A172 (cell line): ENCODE measurements around the gene LGMN. TPM values are rescaled to one million over a fixed set of nuclear protein-coding genes. Genes with fewer than 3 reads are reported as not detected.

Experiments used
- DNase-seq: peaks from one replicate; pipeline ENCODE4 v3.0.0-alpha.2; 2015; ENCODE audit warnings: low spot score
- total RNA-seq: library from RNA; depleted of rRNA; stranded (reverse); fragments of >200 nt; shearing (Covaris generic); gene quantifications from 2 replicates; pipeline ENCODE4 v1.2.3, GENCODE V29; 2014

Gene LGMN
- total RNA-seq, 1 experiment from 2014 or later = 13.0 TPM

DNA sequence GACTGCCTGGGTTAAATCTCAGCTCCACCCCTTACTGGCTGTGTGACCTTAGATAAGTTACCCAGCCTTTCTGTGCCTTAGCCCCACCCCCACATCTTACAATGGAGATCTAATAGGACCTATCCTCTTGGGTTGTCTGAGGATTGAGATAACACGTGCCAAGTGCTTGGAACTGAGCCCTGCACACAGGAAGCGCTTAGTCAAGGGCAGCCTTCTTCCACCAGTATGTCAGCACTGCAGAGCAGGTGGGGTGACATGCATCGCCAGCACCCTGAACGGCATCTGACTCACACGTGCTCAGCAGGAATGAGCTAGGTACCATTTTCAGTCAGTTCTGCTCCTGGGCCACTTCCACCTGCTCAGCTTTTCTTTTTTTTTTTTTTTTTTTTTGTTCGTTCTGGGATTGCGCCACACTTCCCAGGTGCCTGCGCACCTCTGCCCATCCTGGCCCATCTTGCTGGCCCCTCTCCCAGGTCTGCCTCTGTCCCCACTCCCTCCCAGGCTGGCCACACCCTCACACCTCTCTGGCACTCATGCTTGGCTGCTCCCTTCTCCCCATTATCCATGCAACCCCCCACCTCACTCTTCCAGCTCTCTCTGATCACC, 19.6 kb downstream of the LGMN start:
- peak; percentile 72 for DNase-seq

DNA sequence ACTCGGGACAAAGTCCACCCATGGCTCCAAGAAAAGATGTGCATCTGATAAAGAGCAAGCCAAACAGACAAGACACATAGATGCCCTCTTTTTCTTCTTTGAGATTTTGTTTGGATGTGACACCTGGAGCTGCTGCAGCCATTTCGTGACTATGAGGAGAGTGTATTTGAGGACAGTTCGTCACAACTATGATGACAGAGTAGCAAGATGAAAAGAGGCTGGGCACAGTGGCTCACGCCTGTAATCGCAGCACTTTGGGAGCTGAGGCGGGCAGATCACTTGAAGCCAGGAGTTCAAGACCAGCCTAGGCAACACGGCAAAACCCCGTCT, 21.5 kb downstream of the LGMN start:
- no peak for DNase-seq

DNA sequence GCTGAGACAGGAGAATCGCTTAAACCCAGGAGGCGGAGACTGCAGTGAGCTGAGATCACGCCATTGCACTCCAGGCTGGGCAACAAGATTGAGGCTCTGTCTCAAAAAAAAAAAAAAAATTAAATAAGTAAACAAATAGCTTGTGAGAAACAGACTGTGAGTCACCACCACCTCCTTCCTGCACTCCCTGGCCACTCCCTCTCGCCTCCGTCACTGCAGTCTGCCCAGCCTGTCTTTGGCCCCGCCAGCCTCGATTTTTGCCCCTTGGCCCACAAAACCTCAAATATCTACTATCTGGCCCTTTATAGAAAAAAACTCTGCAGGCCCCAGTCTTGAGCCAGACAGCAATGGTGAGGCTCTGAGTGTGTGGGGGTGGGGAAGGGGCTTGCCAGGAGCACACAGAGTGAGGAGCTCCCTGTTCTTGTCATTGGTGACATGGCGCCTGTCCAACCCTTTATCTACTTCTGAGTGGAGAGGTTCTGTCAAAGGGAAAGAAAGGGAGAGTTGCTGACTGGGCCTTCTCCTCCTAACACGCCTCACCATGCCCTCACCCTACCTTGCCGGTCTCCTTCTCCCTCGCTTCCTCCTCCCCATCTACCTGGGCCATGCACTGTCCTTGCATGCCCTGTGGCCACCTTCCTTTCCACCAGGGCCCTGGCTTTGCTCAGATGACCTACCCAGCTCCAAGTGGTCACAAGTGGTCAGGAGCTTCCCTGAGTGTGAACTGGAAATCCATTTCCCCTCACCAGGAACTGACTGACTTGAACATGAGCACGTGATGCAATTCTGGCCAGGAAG, 22.1 kb downstream of the LGMN start:
- DNase-seq = peak; percentile 86

DNA sequence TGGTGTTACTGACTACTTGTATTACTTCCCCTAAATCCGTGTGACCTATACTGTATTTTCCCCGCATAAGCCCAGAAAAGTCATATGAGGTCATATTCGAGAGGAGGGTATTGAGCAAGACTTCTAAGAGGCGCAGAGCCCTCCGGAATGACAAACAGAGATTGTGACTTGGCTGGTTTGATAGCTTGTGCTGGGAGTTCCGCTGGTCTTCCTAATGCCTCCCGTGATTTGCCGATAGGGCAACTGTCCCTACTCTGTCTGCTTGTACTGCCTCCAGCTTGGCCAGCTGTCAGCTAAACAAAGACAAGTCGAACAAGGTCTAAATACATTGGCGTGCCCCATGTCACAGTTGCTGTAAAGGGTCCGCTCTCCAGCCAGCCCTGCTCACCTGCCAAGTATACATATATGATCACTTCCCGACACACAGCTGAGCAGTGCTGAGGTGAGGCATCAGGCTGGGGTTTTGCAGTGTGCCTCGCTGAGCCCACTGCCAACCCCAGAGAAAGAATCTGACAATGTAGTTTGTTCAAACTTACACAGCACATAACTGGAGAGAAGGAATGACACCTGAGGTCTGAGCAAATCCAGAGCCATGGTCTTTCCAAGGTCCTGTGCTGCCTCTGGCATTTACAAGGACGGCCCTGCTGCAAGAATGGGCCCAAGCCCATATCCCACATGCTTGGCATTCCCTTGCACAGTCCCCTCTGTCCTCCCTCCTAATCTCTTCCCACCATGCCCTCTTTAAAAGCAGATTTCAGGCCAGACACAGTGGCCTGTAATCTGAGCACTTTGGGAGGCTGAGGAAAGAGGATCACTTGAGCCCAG, 23.7 kb downstream of the LGMN start:
- no peak for DNase-seq

DNA sequence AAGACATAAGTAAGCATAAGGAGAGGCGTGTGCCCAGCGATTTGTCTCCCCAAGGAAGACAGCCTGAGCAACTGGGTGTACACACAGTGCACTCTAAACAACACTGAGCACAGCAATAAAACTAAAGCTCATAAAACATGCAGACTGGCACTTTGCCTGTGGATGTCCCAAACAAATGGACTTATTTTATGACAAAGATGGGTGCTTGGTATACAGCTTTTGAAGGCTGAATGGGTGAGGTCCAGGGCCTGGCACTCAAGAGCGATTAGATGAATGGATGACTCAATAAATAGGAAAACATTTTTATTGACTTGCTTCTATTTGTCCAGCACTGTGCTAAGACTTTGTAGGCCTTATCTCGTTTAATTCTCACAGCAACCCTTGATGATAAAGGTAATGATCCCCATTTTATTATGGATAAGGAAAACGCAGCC, 28.5 kb downstream of the LGMN start:
- no peak for DNase-seq

DNA sequence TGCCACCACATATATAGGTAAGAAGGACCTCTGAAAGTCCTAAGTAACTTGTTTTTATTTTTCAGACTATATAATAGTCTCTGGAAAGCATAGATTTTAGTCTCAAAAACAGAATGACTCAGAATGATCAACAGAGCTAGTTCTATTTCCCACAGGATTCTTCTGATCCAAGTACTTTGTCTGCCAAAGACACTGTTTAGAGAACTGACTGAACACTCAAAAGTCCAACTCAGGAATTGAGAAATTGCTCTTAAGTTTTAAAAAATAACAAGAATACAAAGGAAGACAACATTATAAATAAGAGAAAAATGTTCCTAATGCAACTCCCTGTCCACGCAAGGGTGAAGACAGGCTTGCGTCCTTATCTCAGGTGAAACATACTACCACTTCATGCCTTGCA, 29.0 kb downstream of the LGMN start:
- no peak for DNase-seq

DNA sequence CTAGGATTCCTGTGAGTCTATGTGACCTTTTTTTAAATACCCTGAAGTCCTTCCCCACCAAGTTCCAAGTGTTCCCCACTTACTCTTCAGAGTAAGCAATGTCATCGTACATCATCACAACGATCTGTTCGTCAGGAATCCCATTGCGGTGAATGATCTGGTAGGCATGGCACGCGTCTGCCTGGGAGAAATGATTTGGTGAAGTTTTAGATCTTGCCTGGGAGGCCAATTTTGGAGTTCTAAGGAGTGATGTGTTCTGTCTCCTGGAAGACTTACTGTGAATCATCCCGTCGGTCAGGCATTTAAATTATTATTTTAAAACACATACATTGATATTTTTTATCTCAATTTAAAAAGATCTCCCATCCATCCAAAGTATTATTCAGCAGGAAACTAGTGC, 29.8 kb downstream of the LGMN start:
- DNase-seq = no peak

DNA sequence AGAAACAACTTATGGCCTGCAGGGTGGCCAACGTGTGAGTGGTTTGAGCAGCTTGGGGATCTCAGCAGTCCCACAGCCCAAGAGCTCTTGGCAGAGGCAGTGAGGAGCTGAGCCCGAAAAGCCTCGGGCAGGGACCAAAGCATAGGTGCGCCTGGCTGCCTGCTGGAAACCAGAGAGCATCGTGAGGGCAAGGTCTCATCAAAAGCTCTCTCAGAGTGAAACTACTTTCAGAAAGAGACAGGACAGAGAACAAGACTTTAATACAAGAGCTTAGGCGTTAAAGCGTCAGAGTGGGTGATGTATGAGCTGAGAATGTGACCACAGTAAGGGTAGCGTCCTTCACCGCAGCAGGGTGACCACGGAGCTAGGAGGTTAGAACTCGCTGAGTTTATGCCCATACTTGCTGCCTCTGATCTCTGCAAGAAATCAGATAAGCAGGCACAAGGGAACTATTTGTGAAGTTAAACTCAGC, 30.8 kb downstream of the LGMN start:
- no peak for DNase-seq

DNA sequence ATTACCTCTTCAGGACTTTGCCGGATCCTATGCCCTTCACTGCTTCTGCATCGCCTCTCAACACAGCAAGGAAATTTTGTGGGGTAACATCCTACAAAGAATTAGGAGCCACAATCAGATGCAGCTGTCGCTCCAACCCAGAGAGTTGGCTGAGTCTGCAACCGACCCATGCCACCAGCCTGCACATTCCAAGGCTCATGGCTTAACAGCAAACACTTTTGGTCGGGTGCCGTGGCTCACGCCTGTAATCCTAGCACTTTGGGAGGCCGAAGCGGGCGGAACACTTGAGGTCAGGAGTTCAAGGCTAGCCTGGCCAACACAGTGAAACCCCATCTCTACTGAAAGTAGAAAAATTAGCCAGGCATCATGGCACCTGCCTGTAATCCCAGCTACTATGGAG, 32.3 kb downstream of the LGMN start:
- no peak for DNase-seq

DNA sequence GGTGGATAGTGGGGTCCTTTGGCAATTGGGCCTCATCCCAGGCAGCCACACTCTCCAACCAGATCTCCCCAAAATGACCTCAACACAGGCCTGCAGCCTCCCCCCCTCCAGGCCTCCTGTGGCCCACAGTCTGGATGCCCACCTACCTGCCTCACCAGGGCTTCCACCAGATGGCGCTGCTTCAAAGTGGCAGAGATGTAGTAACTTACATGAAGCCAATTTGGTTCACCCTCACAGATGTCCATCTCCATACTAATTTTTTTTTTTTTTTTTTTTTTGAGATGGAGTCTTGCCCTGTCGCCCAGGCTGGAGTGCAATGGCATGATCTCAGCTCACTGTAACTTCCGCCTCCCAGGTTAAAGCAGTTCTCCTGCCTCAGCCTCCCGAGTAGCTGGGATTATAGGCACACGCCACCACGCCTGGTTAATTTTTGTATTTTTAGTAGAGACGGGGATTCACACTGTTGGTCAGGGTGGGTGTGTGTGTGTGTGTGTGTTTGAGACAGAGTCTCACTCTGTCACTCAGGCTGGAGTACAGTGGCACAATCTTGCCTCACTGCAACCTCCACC, 33.6 kb downstream of the LGMN start:
- peak; percentile 51 for DNase-seq

DNA sequence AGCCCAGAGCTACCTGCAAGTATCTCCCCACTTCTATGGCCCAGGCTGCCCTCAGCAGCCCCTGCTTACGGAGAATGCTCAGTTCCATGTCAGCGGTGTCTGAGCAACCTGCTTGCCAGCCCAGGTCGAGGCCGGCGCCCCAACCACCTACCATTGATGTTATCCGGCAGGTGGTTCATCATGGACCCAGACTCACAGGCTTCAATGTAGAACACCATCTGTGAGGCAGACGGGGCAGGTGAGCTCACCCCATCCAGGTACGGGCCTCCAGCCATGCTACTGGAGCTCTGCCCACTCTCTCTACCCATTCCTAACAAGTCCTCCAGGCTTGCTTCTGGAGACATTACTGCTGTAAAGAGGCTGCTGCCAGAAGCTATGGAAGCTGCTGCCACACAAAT, 35.8 kb downstream of the LGMN start:
- no peak for DNase-seq

DNA sequence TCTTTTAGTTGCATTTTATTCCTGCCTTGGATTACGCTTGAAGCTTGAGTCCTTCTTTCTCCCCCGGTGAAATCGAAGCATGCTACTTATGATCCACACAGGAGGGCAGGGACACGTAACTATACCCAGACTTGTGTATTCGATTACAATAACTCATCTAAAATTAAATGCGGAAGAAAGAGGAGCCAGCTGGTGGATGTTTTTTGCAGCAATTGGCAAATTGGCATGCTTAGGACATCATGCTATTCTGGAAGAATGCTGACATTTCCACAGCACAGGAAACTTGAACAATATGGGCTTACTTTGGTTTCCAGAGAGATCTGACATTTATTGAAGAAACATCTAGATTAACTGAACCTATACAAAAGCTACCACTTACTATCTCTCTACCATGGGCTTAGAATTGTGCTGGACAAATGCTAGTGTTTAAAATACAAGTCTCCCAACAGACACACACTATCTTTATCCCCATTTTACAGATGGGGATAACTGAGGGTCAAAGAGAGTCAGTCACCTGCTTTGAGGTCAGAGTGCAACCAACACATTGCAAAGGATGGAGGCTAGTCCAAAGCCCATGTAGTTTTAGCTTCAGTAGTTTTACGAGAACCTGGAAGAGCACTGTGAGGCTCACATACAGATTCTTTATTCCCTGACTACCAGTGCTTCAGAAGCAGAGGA, 36.3 kb downstream of the LGMN start:
- no peak for DNase-seq

DNA sequence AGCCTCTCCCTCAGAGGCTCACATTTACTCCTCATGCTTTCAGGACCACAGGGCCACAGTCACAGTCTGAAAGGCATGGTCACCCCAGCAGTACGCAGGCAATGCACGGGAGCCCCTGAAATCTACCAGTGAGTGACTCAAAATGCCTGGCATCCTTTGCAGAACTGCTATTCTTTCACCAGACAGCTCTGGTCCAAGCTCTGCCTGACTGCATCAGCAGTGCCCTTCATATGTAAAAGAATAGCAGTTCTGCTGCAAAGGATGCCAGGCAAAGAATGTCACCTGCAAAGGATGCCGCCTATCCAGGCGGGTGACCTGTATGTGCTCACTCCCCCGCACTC, 38.5 kb downstream of the LGMN start:
- no peak for DNase-seq

DNA sequence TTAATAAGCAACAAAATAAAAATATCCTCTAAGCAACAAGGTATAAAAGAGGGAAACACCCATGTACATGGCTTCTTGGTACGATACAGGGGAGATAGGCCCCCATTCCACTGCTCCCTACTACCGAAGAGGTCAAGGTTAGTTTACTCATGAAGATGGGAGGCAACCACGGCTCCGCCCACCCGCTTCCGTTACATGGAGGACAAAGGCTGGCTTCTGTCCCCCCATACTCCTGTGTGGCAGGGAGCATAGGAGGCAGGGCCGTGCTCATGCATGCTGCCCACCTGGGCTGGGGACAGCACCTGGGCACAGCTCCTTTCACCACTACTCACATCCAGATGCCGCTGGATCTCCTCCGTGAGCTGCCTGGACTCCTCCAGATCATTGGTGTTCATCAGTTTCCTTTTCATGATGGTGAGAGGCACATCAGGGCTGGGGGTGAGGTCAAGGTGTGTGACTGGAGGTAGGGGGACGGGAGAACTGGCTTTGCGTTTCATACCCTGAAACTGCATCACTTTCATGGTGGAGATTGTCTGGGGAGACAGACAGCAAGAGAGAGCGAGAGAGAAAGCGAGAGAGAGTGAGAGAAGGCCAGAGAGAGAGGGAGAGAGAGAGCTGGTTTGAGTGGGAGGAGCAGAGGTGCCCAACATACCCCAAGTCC, 39.0 kb downstream of the LGMN start:
- no peak for DNase-seq

DNA sequence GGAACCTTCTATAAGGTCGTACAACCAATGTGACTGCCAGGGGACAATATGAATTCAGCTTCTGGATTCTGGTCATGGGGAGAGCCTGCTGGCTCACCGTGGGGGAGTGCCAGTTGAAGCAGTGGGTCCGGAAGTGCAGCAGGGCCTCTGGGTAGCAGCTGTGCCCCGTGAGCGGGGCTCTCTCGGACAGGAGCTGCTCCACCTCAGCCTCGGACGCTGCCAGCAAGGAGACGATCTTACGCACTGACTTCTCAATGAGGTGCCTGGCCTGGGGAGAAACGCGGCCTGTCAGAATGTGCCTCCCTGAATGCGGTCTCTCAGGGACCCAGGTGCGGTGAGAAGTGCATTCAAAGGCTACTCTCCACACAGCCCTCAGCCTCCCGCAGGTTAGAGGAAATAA, 42.0 kb downstream of the LGMN start:
- DNase-seq = no peak

DNA sequence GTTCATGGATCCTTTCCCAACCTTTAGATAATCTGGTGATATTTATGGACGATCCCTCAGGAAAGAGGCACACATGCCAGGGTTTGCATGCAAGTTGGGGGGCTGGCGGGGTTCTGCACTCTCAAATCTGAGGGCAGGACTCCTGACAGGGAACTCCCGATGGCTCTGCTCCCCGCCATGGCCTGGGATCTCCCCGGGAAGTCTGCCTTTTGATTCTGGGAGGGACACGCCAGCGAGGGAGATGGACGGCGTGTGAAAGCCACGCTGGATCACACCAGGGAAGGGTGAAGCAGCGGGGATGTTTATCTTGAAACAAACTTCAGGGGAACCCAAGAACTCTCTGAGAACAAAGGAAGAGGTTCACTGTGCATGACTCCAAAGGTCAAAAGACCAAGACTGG, 43.6 kb downstream of the LGMN start:
- DNase-seq = no peak

DNA sequence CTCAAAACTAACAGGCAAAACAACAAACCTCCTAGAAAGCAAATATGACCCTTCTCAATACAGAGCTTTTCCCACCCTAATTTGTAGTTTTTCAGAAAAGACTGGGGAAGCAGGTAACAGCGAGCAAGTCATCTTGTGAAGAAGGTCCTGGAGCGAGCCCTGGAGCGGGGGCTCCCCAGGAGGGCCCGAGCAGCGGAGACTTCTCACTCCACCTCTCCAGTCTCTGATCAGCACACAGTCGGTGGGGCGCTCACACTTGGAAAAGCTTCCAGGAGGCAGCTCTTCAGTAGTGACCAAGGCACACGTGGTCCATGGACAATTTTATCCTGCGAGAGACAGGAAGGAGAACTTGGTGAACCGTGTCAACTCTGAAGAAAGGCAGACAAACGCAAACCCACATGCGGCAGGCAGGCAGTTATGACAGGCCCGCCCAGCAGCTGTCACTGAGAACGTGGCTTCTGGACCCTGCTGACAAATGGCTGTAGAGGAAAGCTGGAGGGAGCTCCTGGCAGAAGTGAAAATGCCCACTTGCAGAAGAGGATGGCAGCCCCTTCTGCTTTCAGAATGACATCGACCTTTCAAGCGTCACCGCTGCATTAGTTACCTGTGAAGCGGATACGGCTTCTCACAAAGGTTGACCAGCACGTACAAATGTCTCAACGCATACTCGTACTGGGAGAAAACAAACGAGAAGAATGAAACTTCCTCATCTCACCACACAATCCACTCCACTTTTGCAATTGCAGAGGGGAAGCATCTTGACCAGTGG, 44.2 kb downstream of the LGMN start:
- DNase-seq = no peak

DNA sequence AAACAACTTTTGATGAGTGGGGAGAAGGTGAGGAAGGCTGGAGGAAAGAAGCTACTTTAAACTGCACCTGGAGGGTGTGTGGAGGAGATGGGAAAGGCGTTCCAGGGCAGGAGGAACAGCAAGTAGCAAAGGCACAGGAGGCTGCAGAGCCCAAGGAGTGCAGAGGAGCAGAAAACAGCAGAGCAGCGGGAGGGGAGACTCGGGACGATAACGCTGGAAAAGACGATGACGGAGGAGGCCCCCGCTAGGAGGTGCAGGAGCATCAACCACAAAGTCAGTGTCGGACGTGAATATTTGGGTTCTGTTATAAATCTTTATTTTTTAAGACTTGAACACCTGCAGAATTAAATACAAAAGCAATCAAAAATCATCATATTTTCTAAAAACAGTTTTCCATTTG, 44.9 kb downstream of the LGMN start:
- no peak for DNase-seq

DNA sequence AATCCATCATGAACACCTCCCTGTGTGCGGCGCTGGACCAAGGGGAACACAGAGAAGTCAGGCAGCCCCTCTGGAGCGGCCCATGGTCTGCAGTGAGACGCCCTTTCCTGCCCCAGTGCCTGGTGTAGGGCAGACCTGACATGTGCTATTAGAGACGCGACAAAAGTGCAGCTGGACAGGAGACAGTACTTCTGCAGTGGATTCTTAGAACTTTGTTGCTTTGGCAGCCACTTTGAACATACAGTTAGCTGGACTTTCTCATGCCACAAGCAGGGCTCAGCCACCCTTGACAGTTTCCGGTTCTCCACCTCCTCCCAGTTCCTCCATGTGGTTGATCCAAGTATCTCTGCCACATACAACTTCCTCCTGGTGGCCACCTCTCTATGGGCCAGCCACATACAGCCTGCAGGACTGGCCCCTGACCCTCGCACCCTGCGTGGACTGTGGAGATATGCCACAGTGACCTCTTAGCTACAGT, 45.9 kb downstream of the LGMN start:
- DNase-seq = no peak

DNA sequence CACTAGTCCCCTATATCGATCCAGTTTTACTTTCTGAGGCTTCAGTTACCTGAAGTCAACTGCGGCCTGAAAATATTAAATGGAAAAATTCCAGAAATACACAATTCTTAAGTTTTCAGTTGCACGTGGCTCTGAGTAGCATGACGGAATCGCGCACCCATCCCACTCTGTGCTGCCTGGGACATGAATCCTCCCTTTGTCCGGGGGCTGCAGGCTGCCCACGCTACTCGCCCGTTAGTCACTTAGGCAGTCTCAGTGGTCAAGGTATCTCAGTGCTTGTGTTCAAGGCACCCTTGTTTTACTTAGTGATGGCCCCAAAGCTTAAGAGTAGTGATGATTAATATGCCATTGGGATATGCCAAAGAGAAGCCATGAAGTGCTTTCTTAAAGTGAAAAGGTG, 46.6 kb downstream of the LGMN start:
- no peak for DNase-seq

DNA sequence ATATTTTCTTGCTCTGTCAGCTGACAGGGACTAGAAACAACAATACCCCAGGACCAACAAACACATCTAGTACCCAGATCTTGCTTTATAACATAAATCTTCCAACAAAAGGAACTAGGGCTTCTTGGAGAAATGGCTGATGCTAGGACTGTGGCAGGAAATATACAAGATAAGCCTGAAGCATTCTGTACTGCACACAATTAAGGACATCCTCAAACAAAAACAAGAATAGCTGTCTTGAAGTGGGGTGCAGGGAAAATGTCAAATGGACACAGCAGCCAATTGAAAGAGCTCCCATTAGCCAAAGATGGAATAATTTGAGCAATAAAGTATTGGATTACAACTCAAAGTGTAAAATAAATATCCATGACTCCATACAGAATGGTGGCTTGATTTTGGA, 50.0 kb downstream of the LGMN start:
- DNase-seq = no peak
